UCSD-AML1 (cell line): ENCODE measurements around the gene CIROP.

Source experiments
- DNase-seq: peaks from one replicate; lab custom pipeline; 2025; ENCODE audit not compliant: unreplicated experiment; lab: John Stamatoyannopoulos, UW

Gene CIROP

GRCh38 chr14:23093991-23094665, 10.7 kb downstream of the CIROP start:
- DNase-seq, result no peak

- DNase-seq, result no peak
Measured at GRCh38 chr14:23093526-23093925, 11.3 kb downstream of the CIROP start.

- no peak for DNase-seq
Measured at GRCh38 chr14:23093104-23093503, 11.7 kb downstream of the CIROP start.

GRCh38 chr14:23091294-23092225, 13.2 kb downstream of the CIROP start:
- DNase-seq, result no peak

- no peak for DNase-seq
Measured at GRCh38 chr14:23090254-23090636, 14.5 kb downstream of the CIROP start.

- DNase-seq, result no peak
Measured at GRCh38 chr14:23089498-23090253, 15.1 kb downstream of the CIROP start.

GRCh38 chr14:23086565-23086964, 18.2 kb downstream of the CIROP start:
- DNase-seq, result no peak

GRCh38 chr14:23085458-23085857, 19.3 kb downstream of the CIROP start:
- no peak for DNase-seq

- DNase-seq, result no peak
Measured at GRCh38 chr14:23080474-23080873, 24.3 kb downstream of the CIROP start.

GRCh38 chr14:23079716-23080115, 25.1 kb downstream of the CIROP start:
- no peak for DNase-seq

GRCh38 chr14:23078692-23079116, 26.1 kb downstream of the CIROP start:
- no peak for DNase-seq

GRCh38 chr14:23077962-23078361, 26.8 kb downstream of the CIROP start:
- DNase-seq, result no peak

GRCh38 chr14:23076785-23077408, 27.9 kb downstream of the CIROP start:
- no peak for DNase-seq

GRCh38 chr14:23074906-23075305, 29.9 kb downstream of the CIROP start:
- no peak for DNase-seq

- no peak for DNase-seq
Measured at GRCh38 chr14:23071921-23072539, 32.8 kb downstream of the CIROP start.

- no peak for DNase-seq
Measured at GRCh38 chr14:23071244-23071920, 33.4 kb downstream of the CIROP start.

- no peak for DNase-seq
Measured at GRCh38 chr14:23070262-23071129, 34.3 kb downstream of the CIROP start.

- DNase-seq, result no peak
Measured at GRCh38 chr14:23069413-23069806, 35.4 kb downstream of the CIROP start.

- DNase-seq, result no peak
Measured at GRCh38 chr14:23068789-23069412, 35.9 kb downstream of the CIROP start.
